IMR-90 (cell line): ENCODE data around the gene TBATA.

ENCODE experiments used
- CEBPB ChIP-seq: IDR thresholded peaks from 2 replicates; pipeline ENCODE4 v1.6.1; 2012; ENCODE audit warnings: low read depth, low read length, improper control_type of control experiment
- FOS ChIP-seq: fragments of 150-350 bp; IDR thresholded peaks from 2 replicates; pipeline ENCODE4 v1.6.1; 2016; ENCODE audit warnings: low read depth, low read length
- POLR2A ChIP-seq: IDR thresholded peaks from 2 replicates; pipeline ENCODE4 v1.6.1; 2012; ENCODE audit warnings: mild to moderate bottlenecking, low read depth, low read length
- TF ChIP-seq, protein P1 (sequence below): conservative IDR thresholded peaks from 2 replicates; pipeline ENCODE4 v1.5.1; 2012; ENCODE audit warnings: mild to moderate bottlenecking, low read depth, low read length, improper control_type of control experiment
- TF ChIP-seq, protein P2 (sequence below): fragments of 150-350 bp; IDR thresholded peaks from 2 replicates; pipeline ENCODE4 v1.6.1; 2016; ENCODE audit warnings: low read depth, mild to moderate bottlenecking, low read length, moderate library complexity, borderline replicate concordance

DNA sequence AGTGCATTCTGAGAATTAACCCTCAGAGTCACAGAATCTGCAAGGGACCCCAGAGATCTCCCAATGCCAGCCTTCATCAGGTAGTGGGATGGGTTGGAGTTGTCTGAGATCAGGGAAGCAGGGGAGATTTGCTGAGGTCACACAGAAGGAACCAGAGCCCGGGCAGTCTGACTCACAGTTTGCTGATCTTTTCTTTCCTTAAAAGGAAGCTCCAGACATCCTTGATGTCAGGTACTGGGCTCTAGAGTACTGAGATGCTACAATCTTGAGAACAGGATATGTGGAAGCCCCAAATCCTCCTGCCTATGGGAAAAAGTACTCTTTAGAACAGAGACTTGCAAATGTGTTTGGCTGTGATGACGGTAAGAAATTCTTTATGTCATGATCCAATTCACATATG lies 706 bp downstream of the TBATA start:
- no peak for TF ChIP-seq POLR2A
- TF ChIP-seq, protein P1, sequence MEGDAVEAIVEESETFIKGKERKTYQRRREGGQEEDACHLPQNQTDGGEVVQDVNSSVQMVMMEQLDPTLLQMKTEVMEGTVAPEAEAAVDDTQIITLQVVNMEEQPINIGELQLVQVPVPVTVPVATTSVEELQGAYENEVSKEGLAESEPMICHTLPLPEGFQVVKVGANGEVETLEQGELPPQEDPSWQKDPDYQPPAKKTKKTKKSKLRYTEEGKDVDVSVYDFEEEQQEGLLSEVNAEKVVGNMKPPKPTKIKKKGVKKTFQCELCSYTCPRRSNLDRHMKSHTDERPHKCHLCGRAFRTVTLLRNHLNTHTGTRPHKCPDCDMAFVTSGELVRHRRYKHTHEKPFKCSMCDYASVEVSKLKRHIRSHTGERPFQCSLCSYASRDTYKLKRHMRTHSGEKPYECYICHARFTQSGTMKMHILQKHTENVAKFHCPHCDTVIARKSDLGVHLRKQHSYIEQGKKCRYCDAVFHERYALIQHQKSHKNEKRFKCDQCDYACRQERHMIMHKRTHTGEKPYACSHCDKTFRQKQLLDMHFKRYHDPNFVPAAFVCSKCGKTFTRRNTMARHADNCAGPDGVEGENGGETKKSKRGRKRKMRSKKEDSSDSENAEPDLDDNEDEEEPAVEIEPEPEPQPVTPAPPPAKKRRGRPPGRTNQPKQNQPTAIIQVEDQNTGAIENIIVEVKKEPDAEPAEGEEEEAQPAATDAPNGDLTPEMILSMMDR: no peak
- TF ChIP-seq FOS: no peak
- no peak for TF ChIP-seq CEBPB
- TF ChIP-seq, protein P2, sequence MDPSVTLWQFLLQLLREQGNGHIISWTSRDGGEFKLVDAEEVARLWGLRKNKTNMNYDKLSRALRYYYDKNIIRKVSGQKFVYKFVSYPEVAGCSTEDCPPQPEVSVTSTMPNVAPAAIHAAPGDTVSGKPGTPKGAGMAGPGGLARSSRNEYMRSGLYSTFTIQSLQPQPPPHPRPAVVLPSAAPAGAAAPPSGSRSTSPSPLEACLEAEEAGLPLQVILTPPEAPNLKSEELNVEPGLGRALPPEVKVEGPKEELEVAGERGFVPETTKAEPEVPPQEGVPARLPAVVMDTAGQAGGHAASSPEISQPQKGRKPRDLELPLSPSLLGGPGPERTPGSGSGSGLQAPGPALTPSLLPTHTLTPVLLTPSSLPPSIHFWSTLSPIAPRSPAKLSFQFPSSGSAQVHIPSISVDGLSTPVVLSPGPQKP: no peak
